GM12878 (cell line): Measurements from ENCODE around the gene PRTN3.
A peak's percentile ranks its signal among the peaks of the same experiment; 100 is the strongest.
"Not testable (repeated sequence)": the region's sequence is repeated elsewhere in the genome, so short reads cannot be mapped to it uniquely, and the experiment has no call there.

ENCODE experiments used
- CREB1 ChIP-seq: IDR thresholded peaks from 2 replicates; pipeline ENCODE4 v1.6.1; 2012; ENCODE audit warnings: low read depth, mild to moderate bottlenecking, inconsistent platforms
- EGR1 ChIP-seq, 2 experiments: IDR thresholded peaks; 1 replicate in 1 of 2; 2 replicates in 1 of 2; pipeline ENCODE4 v1.6.1; 2011 to 2012; ENCODE audit warnings: low read depth in 2 of 2, low read length in 2 of 2, borderline replicate concordance in 1 of 2, mild to moderate bottlenecking in 1 of 2, moderate library complexity in 1 of 2
- EP300 ChIP-seq, 2 experiments: fragments of 150-350 bp in 1 of 2; IDR thresholded peaks; 2 replicates each; pipeline ENCODE4 v1.6.1; 2011 to 2012; ENCODE audit warnings: low read depth in 2 of 2, low read length in 2 of 2, borderline replicate concordance in 1 of 2, improper control_type of control experiment in 1 of 2, inconsistent platforms in 1 of 2; ENCODE audit not compliant: control insufficient read depth in 1 of 2
- JUNB ChIP-seq: IDR thresholded peaks from 2 replicates; pipeline ENCODE4 v1.6.1; 2016; ENCODE audit warnings: antibody characterized with exemption, mild to moderate bottlenecking
- KAT2A ChIP-seq: conservative IDR thresholded peaks from 2 replicates; pipeline ENCODE4 v1.6.1; 2011; ENCODE audit warnings: low read depth, low read length; ENCODE audit not compliant: control insufficient read depth
- LARP7 ChIP-seq: fragments of 450-650 bp; IDR thresholded peaks from 2 replicates; pipeline ENCODE4 v1.6.1; 2017; ENCODE audit warnings: mild to moderate bottlenecking
- NFXL1 ChIP-seq: fragments of 450-650 bp; IDR thresholded peaks from 2 replicates; pipeline ENCODE4 v1.6.1; 2017; ENCODE audit warnings: antibody characterized with exemption, mild to moderate bottlenecking, borderline replicate concordance
- POLR2A ChIP-seq: IDR thresholded peaks from 2 replicates; pipeline ENCODE4 v1.6.1; 2011; ENCODE audit warnings: low read depth, mild to moderate bottlenecking, low read length
- POLR2AphosphoS5 ChIP-seq: IDR thresholded peaks from 2 replicates; pipeline ENCODE4 v1.6.1; 2011; ENCODE audit warnings: mild to moderate bottlenecking, low read length, inconsistent platforms
- STAT3 ChIP-seq: IDR thresholded peaks from 2 replicates; pipeline ENCODE4 v1.6.1; 2011; ENCODE audit warnings: low read depth, low read length, improper control_type of control experiment
- TCF12 ChIP-seq: IDR thresholded peaks from 2 replicates; pipeline ENCODE4 v1.6.1; 2011; ENCODE audit warnings: low read depth, mild to moderate bottlenecking, low read length
- TF ChIP-seq, protein P1 (sequence below), 3 experiments: IDR thresholded peaks in 2 of 3; conservative IDR thresholded peaks in 1 of 3; 2 replicates each; pipeline ENCODE4 v1.5.1; 2011; ENCODE audit warnings: low read depth in 3 of 3, low read length in 3 of 3, mild to moderate bottlenecking in 3 of 3, control low read depth in 2 of 3, moderate library complexity in 2 of 3, inconsistent platforms in 1 of 3, mixed read lengths in 1 of 3; ENCODE audit not compliant: control insufficient read depth in 2 of 3, insufficient read depth in 1 of 3; ENCODE audit errors: extremely low read depth in 1 of 3
- TF ChIP-seq, protein P2 (sequence below): fragments of 450-650 bp; IDR thresholded peaks from 2 replicates; pipeline ENCODE4 v1.6.1; 2017; ENCODE audit warnings: antibody characterized with exemption, mild to moderate bottlenecking, moderate library complexity
- TF ChIP-seq, protein P3 (sequence below): IDR thresholded peaks from 2 replicates; pipeline ENCODE4 v1.6.1; 2011; ENCODE audit warnings: mild to moderate bottlenecking, low read depth, low read length, moderate library complexity; ENCODE audit not compliant: insufficient replicate concordance

DNA sequence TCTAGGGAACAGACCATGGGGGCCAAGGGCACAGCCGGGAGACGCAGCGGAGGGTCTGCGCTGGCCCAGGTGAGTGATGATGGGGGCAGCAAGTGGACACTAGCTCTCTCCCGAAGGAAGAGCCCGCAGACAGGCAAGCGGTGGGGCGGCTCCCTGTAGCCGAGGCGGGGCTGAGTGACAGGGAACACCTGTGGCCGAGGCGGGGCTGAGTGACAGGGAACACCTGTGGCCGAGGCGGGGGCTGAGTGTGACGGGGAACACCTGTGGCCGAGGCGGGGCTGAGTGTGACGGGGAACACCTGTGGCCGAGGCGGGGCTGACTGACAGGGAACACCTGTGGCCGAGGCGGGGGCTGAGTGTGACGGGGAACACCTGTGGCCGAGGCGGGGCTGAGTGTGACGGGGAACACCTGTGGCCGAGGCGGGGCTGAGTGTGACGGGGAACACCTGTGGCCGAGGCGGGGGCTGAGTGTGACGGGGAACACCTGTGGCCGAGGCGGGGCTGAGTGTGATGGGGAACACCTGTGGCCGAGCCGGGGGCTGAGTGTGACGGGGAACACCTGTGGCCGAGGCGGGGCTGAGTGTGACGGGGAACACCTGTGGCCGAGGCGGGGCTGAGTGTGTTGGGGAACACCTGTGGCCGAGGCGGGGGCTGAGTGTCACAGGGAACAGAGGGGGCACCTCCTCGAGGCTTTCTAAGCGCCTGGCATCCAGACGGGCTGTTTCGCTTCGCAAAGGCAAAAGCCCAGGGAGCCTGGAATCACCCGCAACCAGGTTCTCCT is 50.8 kb downstream of the PRTN3 start:
- not testable (repeated sequence) for TF ChIP-seq JUNB; STAT3; KAT2A; EGR1 (IDR thresholded peaks at IDR 0.05; ENCODE audit: borderline replicate concordance in 1 of 2, low read depth in 2 of 2, low read length in 2 of 2); CREB1; POLR2A; NFXL1; LARP7; EP300 (IDR thresholded peaks at IDR 0.05; ENCODE audit: borderline replicate concordance in 1 of 2, control insufficient read depth in 1 of 2, low read depth in 2 of 2, low read length in 2 of 2); POLR2AphosphoS5
- TF ChIP-seq, protein P1, sequence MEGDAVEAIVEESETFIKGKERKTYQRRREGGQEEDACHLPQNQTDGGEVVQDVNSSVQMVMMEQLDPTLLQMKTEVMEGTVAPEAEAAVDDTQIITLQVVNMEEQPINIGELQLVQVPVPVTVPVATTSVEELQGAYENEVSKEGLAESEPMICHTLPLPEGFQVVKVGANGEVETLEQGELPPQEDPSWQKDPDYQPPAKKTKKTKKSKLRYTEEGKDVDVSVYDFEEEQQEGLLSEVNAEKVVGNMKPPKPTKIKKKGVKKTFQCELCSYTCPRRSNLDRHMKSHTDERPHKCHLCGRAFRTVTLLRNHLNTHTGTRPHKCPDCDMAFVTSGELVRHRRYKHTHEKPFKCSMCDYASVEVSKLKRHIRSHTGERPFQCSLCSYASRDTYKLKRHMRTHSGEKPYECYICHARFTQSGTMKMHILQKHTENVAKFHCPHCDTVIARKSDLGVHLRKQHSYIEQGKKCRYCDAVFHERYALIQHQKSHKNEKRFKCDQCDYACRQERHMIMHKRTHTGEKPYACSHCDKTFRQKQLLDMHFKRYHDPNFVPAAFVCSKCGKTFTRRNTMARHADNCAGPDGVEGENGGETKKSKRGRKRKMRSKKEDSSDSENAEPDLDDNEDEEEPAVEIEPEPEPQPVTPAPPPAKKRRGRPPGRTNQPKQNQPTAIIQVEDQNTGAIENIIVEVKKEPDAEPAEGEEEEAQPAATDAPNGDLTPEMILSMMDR (IDR thresholded peaks at IDR 0.05 in 2 of 3, conservative IDR thresholded peaks at IDR 0.05 in 1 of 3; ENCODE audit: control insufficient read depth in 2 of 3, extremely low read depth in 1 of 3, insufficient read depth in 1 of 3, low read depth in 3 of 3, low read length in 3 of 3) = not testable (repeated sequence)
- TF ChIP-seq, protein P2, sequence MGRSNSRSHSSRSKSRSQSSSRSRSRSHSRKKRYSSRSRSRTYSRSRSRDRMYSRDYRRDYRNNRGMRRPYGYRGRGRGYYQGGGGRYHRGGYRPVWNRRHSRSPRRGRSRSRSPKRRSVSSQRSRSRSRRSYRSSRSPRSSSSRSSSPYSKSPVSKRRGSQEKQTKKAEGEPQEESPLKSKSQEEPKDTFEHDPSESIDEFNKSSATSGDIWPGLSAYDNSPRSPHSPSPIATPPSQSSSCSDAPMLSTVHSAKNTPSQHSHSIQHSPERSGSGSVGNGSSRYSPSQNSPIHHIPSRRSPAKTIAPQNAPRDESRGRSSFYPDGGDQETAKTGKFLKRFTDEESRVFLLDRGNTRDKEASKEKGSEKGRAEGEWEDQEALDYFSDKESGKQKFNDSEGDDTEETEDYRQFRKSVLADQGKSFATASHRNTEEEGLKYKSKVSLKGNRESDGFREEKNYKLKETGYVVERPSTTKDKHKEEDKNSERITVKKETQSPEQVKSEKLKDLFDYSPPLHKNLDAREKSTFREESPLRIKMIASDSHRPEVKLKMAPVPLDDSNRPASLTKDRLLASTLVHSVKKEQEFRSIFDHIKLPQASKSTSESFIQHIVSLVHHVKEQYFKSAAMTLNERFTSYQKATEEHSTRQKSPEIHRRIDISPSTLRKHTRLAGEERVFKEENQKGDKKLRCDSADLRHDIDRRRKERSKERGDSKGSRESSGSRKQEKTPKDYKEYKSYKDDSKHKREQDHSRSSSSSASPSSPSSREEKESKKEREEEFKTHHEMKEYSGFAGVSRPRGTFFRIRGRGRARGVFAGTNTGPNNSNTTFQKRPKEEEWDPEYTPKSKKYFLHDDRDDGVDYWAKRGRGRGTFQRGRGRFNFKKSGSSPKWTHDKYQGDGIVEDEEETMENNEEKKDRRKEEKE = not testable (repeated sequence)
- 0 out of 2 replicates have a peak, but pooled peaks have one; percentile 44 for TF ChIP-seq TCF12
- TF ChIP-seq, protein P3, sequence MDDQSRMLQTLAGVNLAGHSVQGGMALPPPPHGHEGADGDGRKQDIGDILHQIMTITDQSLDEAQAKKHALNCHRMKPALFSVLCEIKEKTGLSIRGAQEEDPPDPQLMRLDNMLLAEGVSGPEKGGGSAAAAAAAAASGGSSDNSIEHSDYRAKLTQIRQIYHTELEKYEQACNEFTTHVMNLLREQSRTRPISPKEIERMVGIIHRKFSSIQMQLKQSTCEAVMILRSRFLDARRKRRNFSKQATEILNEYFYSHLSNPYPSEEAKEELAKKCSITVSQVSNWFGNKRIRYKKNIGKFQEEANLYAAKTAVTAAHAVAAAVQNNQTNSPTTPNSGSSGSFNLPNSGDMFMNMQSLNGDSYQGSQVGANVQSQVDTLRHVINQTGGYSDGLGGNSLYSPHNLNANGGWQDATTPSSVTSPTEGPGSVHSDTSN = not testable (repeated sequence)
